ENCODE results near the gene PLAAT4. TPM values are rescaled to one million over a fixed set of nuclear protein-coding genes. Genes with fewer than 3 reads are reported as not detected.
"Not testable (repeated sequence)": the region's sequence is repeated elsewhere in the genome, so short reads cannot be mapped to it uniquely, and the experiment has no call there.

Gene PLAAT4
- total RNA-seq, 1 donor from 2014 or later = 25.3 TPM

DNA sequence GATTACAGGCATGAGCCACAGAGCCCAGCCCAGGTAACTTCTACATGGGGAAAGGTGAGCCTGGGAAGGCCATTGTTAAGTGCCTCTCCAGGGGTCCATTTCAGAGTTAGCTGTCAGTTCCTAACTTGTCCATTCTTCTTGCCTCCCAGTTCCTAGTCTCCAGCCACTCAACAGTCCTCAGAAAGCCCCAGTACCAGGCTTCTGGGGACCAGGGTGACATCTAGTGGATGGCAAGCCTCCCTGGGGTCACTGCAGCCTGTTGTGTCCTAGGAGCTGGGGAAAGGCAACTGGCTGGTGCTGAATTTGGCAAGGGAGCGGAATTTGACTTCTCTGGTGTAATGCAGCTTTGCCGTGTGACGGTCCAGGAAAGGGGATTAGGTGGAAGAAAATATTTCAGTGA, 28.6 kb upstream of the PLAAT4 start:
- DNase-seq (peak; percentile 60), ATAC-seq (peak; percentile 78)
- intact Hi-C loops (cut with micrococcal nuclease) = no loop called here

DNA sequence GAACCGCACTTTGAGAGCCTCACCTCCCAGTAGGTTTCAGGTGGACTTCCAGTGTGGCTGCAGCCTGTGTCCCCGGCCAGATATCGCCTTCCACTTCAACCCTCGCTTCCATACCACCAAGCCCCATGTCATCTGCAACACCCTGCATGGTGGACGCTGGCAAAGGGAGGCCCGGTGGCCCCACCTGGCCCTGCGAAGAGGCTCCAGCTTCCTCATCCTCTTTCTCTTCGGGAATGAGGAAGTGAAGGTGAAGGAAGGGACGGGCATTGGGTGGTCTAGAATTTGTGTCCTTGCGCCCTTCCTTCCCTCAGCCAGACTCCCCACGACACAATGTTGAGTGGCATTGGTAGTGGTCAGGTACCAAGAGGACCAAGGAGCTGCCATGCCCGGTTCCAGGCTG, 27.9 kb upstream of the PLAAT4 start:
- DNase-seq (no peak), ATAC-seq (no peak)
- intact Hi-C loops (cut with micrococcal nuclease) = no loop called here

DNA sequence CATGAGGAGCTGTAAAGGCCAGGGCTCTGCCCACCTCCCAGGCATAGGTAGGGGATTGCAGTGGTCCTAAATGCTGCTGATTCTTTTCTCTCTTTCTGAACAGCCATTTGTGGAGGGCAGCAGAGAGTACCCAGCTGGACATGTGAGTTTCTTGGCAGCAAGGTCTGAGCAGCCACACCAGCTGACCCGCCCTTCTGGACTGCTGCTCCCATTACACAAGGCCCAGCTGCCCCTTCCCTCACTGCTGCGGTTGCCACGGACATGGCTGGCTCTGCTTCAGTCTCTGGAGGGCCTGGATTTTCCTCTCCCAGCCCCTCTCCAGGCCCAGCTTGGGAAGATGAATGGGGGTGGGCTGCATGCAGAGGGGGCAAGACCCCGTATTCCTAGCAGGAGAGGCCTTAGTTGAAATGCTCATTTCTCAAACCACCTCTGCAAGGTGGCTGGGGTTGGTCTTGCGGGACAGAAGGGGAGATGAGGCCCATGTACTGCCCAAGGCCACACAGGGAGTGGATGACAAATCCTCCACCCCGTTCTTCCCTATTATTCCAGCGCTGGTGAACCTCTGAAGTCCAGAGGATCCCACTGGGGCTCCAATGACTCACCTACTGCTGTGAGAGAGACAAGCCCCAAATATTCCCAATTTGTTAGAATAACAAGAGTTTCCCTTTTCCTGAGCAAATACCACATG, 26.1 kb upstream of the PLAAT4 start:
- peak; percentile 80 for ATAC-seq
- intact Hi-C loops (cut with micrococcal nuclease) = no loop called here
- peak; percentile 59 for DNase-seq

DNA sequence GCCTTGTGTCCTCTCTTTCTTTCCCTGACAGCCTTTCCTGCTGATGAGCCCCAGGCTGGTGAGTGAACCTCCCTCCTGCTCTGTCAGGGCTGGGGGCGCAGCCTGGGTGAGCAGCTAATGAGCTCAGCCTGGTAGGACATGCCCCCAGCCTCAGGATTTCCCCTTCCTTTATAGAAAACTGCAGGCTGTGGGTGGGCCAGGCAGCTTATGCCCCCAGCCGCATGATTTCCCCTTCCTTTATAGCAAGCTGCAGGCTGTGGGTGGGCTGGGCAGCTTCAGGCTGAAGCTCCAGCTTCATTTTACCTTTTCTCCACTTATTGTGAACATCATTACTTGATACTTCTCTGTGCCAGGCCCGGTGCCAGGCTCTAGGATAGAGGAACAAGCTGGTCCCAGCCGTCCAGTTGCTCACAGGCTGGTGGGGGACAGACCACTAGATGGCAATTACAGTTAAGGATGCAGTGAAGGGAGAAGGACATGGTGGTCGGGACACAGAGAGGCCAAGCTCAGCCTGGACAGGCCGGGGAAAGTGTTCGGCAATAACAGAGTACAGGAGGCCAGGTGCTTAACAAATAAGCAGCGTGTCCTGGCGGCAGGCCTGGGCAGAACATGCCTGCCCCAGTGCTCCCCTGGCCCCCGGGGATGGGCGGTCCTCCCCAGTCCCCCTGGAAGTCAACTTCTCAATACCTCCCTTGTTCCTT, 25.4 kb upstream of the PLAAT4 start:
- intact Hi-C loops (cut with micrococcal nuclease) = no loop called here
- DNase-seq = no peak
- ATAC-seq = no peak

DNA sequence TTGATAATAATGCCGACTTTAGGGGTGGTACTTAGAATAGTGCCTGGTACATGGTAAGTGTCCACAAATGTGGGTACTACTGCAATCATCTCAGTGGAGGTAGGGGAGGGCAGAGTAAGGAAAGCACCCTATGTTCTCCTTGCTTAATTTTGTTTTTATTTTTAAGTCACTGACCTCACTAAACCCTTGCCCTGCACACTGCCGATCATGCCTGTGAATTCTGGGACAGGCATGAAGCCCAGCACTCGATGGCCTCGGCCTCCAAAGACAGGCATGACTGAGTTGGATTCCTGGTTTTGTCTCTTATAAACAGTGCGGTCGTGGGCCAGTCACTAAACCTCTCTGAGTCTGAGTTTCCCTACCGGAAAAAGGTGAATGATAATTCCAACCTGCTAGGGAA, 23.8 kb upstream of the PLAAT4 start:
- DNase-seq (no peak), ATAC-seq (no peak)
- intact Hi-C loops (cut with micrococcal nuclease) = no loop called here

DNA sequence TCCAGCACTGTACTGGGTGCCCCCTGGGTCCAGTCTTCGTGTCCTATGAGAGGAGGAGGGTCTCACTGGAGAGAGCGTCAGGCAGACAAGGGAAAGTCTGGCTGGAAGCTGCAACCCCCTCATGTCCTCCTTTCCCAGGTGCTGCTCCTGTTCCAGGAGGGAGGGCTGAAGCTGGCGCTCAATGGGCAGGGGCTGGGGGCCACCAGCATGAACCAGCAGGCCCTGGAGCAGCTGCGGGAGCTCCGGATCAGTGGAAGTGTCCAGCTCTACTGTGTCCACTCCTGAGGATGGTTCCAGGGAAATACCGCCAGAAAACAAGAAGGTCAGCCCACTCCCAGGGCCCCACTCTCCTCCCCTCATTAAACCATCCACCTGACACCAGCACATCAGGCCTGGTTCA, 20.5 kb upstream of the PLAAT4 start:
- ATAC-seq (no peak), DNase-seq (no peak)
- intact Hi-C loops (cut with micrococcal nuclease) = no loop called here

DNA sequence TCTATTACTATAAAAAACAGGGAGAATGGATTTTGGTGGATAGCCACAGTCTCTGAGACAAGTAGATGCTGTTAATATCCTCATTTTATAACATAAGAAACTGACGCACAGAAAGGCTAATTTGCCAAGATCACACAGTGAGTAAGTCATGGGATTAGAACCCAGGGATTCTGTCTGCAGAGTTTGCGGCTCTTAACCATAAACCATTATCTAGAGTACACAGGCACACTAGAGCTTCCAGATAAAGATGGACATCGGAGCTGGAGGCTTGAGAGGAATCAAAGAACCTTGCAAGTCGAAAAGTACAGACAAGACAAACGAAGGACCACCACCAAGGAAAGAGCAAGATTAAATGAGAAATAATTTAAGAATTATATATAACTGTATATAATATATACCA, 19.5 kb upstream of the PLAAT4 start:
- no peak for ATAC-seq
- no peak for DNase-seq
- intact Hi-C loops (cut with micrococcal nuclease) = no loop called here

DNA sequence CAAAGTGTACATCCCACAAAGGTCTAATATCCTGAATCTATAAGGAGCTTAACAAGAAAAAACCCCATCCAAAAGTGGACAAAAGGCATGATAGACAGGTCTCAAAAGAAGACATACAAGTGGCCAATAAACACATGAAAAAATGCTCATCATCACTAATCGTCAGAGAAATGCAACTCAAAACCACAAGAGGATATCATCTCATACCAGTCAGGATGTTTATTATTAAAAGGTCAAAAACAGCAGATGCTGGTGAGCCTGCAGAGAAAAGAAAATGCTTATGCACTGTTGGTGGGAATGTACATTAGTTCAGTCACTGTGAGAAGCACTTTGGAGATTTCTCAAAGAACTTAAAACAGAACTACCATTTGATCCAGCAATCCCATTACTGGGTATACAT, 18.1 kb upstream of the PLAAT4 start:
- ATAC-seq (no peak), DNase-seq (no peak)
- intact Hi-C loops (cut with micrococcal nuclease) = no loop called here

DNA sequence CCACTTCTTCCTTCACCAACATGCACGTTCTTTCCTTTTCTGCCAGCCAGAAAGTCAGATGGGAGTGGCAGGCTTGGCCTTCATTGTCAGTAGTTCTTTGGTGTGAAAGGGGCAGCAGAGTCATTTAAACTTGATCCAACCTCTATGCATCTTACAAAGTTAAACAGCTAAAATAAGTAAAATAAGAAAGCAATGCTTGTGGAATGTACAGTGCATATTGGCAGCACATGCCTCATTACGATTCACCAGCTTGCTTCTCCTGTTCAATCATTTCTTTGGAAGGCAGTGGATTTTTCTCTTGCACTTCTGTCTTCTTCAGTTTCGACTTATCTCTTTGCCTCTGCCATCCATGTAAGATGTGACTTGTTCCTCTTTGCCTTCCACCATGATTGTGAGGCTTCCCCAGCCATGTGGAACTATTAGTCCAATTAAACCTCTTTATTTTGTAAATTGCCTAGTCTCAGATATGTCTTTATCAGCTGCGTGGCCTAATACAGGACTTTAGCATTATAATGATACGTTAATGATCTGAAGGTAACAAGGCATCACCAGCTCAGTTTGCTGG, 15.9 kb upstream of the PLAAT4 start:
- intact Hi-C loops (cut with micrococcal nuclease) = no loop called here
- ATAC-seq = no peak
- DNase-seq = no peak

DNA sequence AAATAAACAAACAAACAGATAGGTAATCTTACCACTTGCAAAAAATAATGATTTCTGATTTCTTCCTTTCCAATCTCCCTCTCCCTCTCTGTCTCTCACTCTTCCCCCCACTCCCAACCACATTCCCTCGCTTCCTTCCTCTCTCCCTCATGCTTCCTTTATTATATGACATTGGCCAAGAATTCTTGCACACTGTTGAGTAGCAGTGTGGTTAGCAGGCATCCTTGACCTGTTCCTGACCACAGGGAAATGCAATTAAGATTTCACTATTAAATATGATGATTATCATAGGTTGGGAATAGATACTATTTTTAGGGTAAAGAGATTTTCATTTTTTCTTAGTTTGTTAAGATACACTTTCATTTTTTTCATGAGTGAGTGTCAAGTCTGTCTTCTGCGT, 14.7 kb upstream of the PLAAT4 start:
- ATAC-seq (no peak), DNase-seq (no peak)
- intact Hi-C loops (cut with micrococcal nuclease) = no loop called here

DNA sequence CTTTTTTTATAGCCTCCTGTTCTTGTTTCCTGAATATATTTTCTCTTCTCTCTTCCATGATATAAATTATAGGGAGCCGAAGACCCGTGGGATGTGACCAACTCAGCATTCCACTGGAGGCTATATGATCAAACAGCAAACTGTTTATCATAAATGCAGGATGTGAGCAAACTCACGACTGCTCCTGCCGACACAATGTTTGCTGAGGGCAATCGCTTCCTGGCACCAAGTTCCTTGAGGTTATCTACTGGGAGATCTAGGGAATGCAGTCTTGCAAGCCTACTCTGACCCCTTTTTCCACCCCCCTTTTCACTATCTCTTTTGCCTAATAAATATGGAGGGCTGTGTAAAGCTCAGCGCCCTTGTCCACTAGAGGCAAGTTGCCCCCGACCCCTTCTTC, 13.5 kb upstream of the PLAAT4 start:
- intact Hi-C loops (cut with micrococcal nuclease) = no loop called here
- DNase-seq = no peak
- no peak for ATAC-seq

DNA sequence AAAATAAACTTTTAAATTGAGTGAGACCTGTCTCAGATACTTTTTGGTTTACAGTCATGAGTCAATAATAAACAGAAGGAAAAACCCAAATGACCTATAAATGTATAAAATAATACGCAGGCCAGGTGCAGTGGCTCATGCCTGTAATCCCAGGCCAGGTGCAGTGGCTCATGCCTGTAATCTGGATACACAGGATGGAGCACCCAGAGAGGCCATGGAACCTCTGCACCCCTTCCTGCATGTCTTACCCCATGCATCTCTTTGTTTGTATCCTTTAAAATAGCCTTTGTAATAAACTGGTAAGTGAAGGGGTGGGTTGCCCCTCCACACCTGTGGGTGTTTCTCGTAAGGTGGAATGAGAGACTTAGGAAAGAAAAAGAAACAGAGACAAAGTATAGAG, 8.9 kb upstream of the PLAAT4 start:
- intact Hi-C loops (cut with micrococcal nuclease) = no loop called here
- DNase-seq (no peak), ATAC-seq (no peak)

DNA sequence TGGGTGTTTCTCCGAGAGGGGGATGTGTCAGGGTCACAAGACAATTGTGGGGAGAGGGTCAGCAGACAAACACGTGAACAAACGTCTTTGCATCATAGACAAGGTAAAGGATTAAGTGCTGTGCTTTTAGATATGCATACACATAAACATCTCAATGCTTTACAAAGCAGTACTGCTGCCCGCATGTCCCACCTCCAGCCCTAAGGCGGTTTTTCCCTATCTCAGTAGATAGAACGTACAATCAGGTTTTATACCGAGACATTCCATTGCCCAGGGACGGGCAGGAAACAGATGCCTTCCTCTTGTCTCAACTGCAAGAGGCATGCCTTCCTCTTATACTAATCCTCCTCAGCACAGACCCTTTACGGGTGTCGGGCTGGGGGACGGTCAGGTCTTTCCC, 8.5 kb upstream of the PLAAT4 start:
- DNase-seq; ATAC-seq; intact Hi-C loops (cut with micrococcal nuclease): not testable (repeated sequence)

DNA sequence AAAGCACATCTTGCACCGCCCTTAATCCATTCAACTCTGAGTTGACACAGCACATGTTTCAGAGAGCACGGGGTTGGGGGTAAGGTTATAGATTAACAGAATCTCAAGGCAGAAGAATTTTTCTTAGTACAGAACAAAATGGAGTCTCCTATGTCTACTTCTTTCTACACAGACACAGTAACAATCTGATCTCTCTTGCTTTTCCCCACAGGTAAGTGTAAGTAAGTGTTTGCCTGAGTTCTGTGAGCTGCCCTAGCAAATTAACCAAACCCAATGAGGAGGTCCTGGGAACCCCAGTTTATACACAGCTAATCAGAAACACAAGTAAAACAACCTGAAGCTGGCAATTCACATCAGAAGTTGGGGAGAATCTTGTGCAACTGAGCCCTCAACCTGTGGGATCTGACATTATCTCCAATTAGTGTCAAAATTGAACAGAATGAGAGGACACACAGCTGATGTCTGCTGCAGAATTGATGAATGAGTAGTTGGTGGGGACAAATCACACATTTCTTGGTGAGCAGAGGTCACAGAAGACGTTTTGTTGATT, 7.8 kb upstream of the PLAAT4 start:
- DNase-seq; ATAC-seq; intact Hi-C loops (cut with micrococcal nuclease): not testable (repeated sequence)

DNA sequence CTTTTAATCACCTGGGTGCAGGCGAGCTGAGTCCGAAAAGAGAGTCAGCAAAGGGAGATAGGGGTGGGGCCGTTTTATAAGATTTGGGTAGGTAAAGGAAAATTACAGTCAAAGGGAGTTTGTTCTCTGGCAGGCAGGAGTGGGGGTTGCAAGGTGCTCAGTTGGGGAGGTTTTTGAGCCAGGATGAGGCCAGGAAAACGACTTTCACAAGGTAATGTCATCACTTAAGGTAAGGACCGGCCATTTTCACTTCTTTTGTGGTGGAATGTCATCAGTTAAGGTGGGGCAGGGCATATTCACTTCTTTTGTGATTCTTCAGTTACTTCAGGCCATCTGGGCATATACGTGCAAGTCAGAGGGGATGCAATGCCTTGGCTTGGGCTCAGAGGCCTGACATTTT, 7.2 kb upstream of the PLAAT4 start:
- DNase-seq; ATAC-seq; intact Hi-C loops (cut with micrococcal nuclease): not testable (repeated sequence)

DNA sequence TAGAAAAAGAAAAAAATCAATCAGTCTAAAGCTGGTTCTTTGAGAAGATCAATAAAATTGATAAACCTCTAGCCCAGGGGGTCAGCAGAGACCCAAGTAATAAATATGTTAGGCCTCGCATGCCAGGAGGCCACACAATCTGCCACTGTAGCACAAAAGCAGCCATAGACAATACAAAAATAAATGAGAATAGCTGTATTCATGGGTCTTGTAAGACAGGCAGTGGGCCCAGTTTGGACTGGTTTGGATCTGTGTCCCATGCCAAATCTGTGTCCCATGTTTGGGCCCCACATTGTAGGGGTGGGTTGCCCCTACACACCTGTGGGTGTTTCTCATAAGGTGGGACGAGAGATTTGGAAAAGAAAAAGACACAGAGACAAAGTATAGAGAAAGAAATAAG, 6.6 kb upstream of the PLAAT4 start:
- intact Hi-C loops (cut with micrococcal nuclease) = no loop called here
- ATAC-seq (no peak), DNase-seq (no peak)

DNA sequence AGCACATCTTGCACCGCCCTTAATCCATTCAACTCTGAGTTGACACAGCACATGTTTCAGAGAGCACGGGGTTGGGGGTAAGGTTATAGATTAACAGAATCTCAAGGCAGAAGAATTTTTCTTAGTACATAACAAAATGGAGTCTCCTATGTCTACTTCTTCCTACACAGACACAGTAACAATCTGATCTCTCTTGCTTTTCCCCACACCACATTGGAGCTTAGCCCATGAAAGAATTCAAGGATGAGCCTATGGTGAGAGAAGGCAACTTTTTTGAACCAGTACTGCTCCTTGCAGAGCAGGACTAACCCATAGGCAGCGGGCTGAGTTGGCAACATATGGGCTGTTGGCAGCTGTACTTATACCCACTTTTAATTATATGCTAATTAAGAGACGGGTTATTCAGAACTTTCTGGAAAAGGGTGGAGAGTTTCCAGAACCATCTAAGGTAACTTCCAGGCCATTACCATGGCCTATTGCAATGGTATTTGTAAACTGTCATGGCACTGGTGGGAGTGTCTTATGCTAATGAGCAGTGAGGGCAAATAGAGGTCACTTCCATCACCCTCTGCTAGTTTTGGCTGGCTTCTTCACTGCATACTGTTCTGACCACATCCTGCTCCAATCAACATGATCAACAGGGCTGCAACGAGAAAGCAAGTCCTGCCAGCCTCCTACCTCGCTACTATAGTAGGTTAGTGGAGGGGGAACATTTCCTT, 5.4 kb upstream of the PLAAT4 start:
- DNase-seq; ATAC-seq; intact Hi-C loops (cut with micrococcal nuclease): not testable (repeated sequence)

DNA sequence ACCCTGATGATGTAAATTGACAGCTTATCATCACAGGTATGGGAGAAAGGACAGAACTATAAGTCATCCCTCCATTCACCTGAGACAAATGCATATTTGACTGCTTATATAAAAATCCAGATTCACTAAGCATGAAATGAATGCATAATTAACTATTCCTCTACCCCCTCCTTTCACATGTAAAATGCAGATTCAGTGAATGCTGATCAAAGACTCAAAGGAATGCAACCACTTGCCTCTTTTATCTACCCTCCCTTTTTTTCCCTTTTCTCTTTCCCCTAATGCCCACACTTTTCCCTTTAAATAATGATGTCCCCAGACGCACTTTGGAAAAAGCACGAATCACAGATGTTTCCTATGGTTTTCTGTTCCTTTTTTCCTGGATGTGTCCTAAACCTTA, 4.5 kb upstream of the PLAAT4 start:
- ATAC-seq (no peak), DNase-seq (no peak)
- intact Hi-C loops (cut with micrococcal nuclease) = no loop called here

DNA sequence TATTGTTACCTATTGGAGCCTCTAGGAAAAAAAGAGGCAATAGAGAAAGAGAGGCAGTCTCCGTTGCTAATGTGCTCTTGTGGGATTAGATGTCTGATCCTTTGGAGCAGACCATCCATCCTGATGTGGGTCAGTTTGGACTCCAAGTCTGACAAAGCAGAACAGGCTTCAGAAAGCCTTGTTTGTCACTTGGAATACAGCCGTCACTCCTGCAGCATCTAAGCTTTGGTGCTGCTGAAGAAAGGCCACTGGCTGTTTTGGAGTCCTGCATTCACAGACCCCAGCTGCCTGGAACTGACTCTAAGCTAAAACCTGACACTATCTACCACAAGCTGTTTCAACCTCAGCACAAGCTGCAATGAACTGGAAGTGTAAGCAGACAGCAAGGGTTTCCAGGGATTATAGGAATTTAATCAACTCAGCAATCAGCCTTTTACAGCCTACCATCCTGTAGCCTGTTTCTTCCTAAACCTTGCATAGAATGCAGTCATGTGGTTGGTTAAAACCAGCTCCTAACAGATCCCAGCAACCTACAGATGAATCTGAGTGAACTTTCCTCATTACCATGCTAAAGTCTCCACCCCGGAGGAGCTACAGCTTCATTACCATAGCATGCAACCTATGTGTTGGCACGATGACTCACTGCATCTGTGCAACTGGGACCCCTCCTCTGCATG, 3.7 kb upstream of the PLAAT4 start:
- DNase-seq (no peak), ATAC-seq (no peak)
- intact Hi-C loops (cut with micrococcal nuclease) = no loop called here
